Body of pancreas (tissue), 4 donors: Measurements from ENCODE around the gene LORICRIN. TPM values are rescaled to one million over a fixed set of nuclear protein-coding genes. Genes with fewer than 3 reads are reported as not detected.

ENCODE experiments used
- ATAC-seq: fragments of 150-250 bp; one replicate; pipeline ENCODE4 v1.9.1; 2016
- DNase-seq, 4 donors: peaks; one replicate each; pipeline ENCODE4 v3.0.0-alpha.2; 2019
- H3K27ac ChIP-seq, 4 donors: fragments of 200-600 bp; sonication (generic); 1 replicate in 3 of 4; 2 replicates in 1 of 4; pipeline versions ENCODE4 v1.5.1 to v1.6.1; 2016 to 2019; ENCODE audit warnings: mild to moderate bottlenecking in 1 of 4, mixed read lengths in 1 of 4, moderate library complexity in 1 of 4
- H3K27me3 ChIP-seq, 2 donors: fragments of 200-600 bp; sonication (generic); one replicate each; pipeline ENCODE4 v1.6.0; 2016; ENCODE audit warnings: mild to moderate bottlenecking in 1 of 2
- H3K36me3 ChIP-seq, 2 donors: fragments of 200-600 bp; sonication (generic); replicated peaks in 1 of 2; 2 replicates each; pipeline ENCODE4 v1.5.1; 2016; ENCODE audit warnings: low read depth in 2 of 2; ENCODE audit not compliant: insufficient read depth in 1 of 2
- H3K4me1 ChIP-seq: fragments of 200-600 bp; sonication (generic); one replicate; pipeline ENCODE4 v1.6.0; 2016
- H3K4me3 ChIP-seq, 2 donors: fragments of 200-600 bp; sonication (generic); 1 replicate in 1 of 2; 2 replicates in 1 of 2; pipeline ENCODE4 v1.5.1; 2016 to 2019
- H3K9me3 ChIP-seq, 3 donors: fragments of 200-600 bp; sonication (generic); 1 replicate in 2 of 3; 2 replicates in 1 of 3; pipeline ENCODE4 v1.5.1; 2016
- CTCF ChIP-seq, 7 experiments: fragments of 450-650 bp in 4 of 7; fragments of 200-600 bp in 3 of 7; sonication (generic) in 3 of 7; IDR thresholded peaks; one replicate each; pipeline ENCODE4 v1.5.1; 2016 to 2019; ENCODE audit warnings: antibody characterized with exemption in 7 of 7
- POLR2A ChIP-seq, 3 donors: fragments of 450-650 bp; IDR thresholded peaks; one replicate each; pipeline ENCODE4 v1.6.1; 2016; ENCODE audit warnings: antibody characterized with exemption in 3 of 3, mild to moderate bottlenecking in 2 of 3
- WGBS, 2 donors: methylation state at CpG; one replicate each; pipeline ENCODE4 v1.1.5; 2017; 5-methylcytosine and 5-hydroxymethylcytosine counted together
- intact Hi-C: fragments of 100-400 bp; cut with DNase I; formaldehyde crosslinking; loops from one replicate; pipeline ENCODE4 v1.15.1; 2023
- total RNA-seq, 2 donors: library from RNA; depleted of rRNA; stranded (reverse); fragments of >200 nt; gene quantifications; one replicate each; pipeline ENCODE4 v1.1.0, GENCODE V29; 2016

Gene LORICRIN
- total RNA-seq, 2 donors from 2014 or later = not detected

GRCh38 chr1:153251988-153252387 lies 7.5 kb upstream of the LORICRIN start:
- TF ChIP-seq CTCF (IDR thresholded peaks at IDR 0.05) = no peak
- no peak for TF ChIP-seq POLR2A (IDR thresholded peaks at IDR 0.05)
- no peaks in the 10 kb centered on the region for H3K27me3 ChIP-seq
- intact Hi-C loops = no loop called here
- DNase-seq = no peak
- no peaks in the 10 kb centered on the region for H3K9me3 ChIP-seq
- no peaks in the 10 kb centered on the region for H3K4me1 ChIP-seq
- no peak overlapping the region for H3K4me3 ChIP-seq
- ATAC-seq = no peak
- 66 to 76% methylated on average over 4 of the region's 4 CpGs for WGBS, 2 donors
- no peak overlapping the region for H3K27ac ChIP-seq
- H3K36me3 ChIP-seq = no peaks in the 10 kb centered on the region

- Histone ChIP-seq H3K36me3 (no peaks in the 10 kb centered on the region), H3K27ac (no peak overlapping the region), H3K9me3 (no peaks in the 10 kb centered on the region), H3K27me3 (no peaks in the 10 kb centered on the region), H3K4me3 (no peak overlapping the region), H3K4me1 (no peaks in the 10 kb centered on the region)
- TF ChIP-seq POLR2A (IDR thresholded peaks at IDR 0.05) (no peak), CTCF (IDR thresholded peaks at IDR 0.05) (no peak)
- DNase-seq (no peak), ATAC-seq (no peak)
- intact Hi-C loops = no loop called here
- WGBS, 2 donors = 25 to 89% methylated on average over 2 of the region's 2 CpGs
Observed at GRCh38 chr1:153253076-153253475, 6.4 kb upstream of the LORICRIN start.

- no peak for ATAC-seq
- 21 to 35% methylated on average over 1 of the region's 1 CpG for WGBS, 2 donors
Observed at GRCh38 chr1:153253693-153254092, 5.8 kb upstream of the LORICRIN start.

GRCh38 chr1:153260585-153261280 lies 1.2 kb downstream of the LORICRIN start:
- Histone ChIP-seq H3K4me3 (no peak overlapping the region), H3K9me3 (no peaks in the 10 kb centered on the region), H3K27ac (no peak overlapping the region), H3K36me3 (no peaks in the 10 kb centered on the region), H3K4me1 (peaks cover 17% of the 10 kb centered on the region), H3K27me3 (peaks cover 5 to 32% of the 10 kb centered on the region in 2 donors)
- DNase-seq = no peak
- 20 to 47% methylated on average over 14 to 20 of the region's 45 CpGs for WGBS, 2 donors
- ATAC-seq = no peak
- TF ChIP-seq POLR2A (IDR thresholded peaks at IDR 0.05) = no peak
- intact Hi-C loops = no loop called here

More at GRCh38 chr1:153253693-153254092, 5.8 kb upstream of the LORICRIN start:
- H3K4me1 ChIP-seq = no peaks in the 10 kb centered on the region
- H3K27ac ChIP-seq = no peak overlapping the region
- H3K4me3 ChIP-seq = no peak overlapping the region
- H3K36me3 ChIP-seq = no peaks in the 10 kb centered on the region
- TF ChIP-seq POLR2A (IDR thresholded peaks at IDR 0.05) (no peak), CTCF (IDR thresholded peaks at IDR 0.05) (no peak)
- no peaks in the 10 kb centered on the region for H3K9me3 ChIP-seq
- intact Hi-C loops = no loop called here
- no peak for DNase-seq
- no peaks in the 10 kb centered on the region for H3K27me3 ChIP-seq

GRCh38 chr1:153261281-153262069 lies 2.0 kb downstream of the LORICRIN start:
- ATAC-seq (peak; percentile 33), DNase-seq (peak in 3 of 4 donors; percentile 18 to 30 (median 19))
- 2 to 49% methylated on average over 2 to 61 of the region's 80 CpGs for WGBS, 2 donors
- H3K36me3 ChIP-seq = no peaks in the 10 kb centered on the region
- peaks cover 17% of the 10 kb centered on the region for H3K4me1 ChIP-seq
- H3K4me3 ChIP-seq = peak overlapping the region in 1 of 2 donors; percentile 20
- TF ChIP-seq CTCF (IDR thresholded peaks at IDR 0.05) = no peak
- no peak for TF ChIP-seq POLR2A (IDR thresholded peaks at IDR 0.05)
- intact Hi-C loops = no loop called here
- H3K27ac ChIP-seq = no peak overlapping the region
- no peaks in the 10 kb centered on the region for H3K9me3 ChIP-seq
- peaks cover 5 to 32% of the 10 kb centered on the region in 2 donors for H3K27me3 ChIP-seq
